ENCODE results near the gene SWAP70. TPM values are rescaled to one million over a fixed set of nuclear protein-coding genes. Genes with fewer than 3 reads are reported as not detected.

Gene SWAP70
- total and polyA plus RNA-seq, 9 of the 15 experiments (the other 6 are each of a cell fraction or from before 2014, with no cell fraction given) = 1.7 to 4.9 (median 3.9) TPM

GRCh38 chr11:9625728-9626127 is 38.1 kb upstream of the SWAP70 start:
- intact Hi-C loops (cut with micrococcal nuclease) = no loop called here
- BruUV-seq (replicated peaks) = no TSS peak
- H3K9me3 ChIP-seq (replicated peaks; ENCODE audit: control insufficient read depth, insufficient read depth, low read depth, low read length) = no peaks in the 10 kb centered on the region
- peak; percentile 58 for ATAC-seq
- in situ Hi-C loops (cut with MboI) = no loop called here
- H3K36me3 ChIP-seq (ENCODE audit: control insufficient read depth, insufficient read depth, low read length) = no peaks in the 10 kb centered on the region
- H2AFZ ChIP-seq (ENCODE audit: low read depth, low read length) = no peak overlapping the region
- CTCF ChIA-PET (ENCODE audit: low intra/inter-chr PET ratio) = no interaction called here
- no peak for DNase-seq (ENCODE audit: extremely low read depth in 1 of 4, low spot score in 3 of 4)
- H3K4me2 ChIP-seq (ENCODE audit: insufficient read depth, low read length) = no peak overlapping the region
- H3K27ac ChIP-seq (ENCODE audit: extremely low read depth, low read depth, low read length) = no peak overlapping the region
- TF ChIP-seq ZNF695 (CRISPR knock-in tag; IDR thresholded peaks at IDR 0.05) (no peak), CREBBP (IDR thresholded peaks at IDR 0.05; ENCODE audit: low read depth, low read length) (no peak), RCOR1 (IDR thresholded peaks at IDR 0.05; ENCODE audit: borderline replicate concordance in 1 of 2, low read depth in 2 of 2, low read length in 2 of 2) (no peak), SIN3B (IDR thresholded peaks at IDR 0.05; ENCODE audit: low read depth) (no peak), FIP1L1 (IDR thresholded peaks at IDR 0.05; ENCODE audit: low read depth, low read length, poor library complexity, severe bottlenecking) (no peak)
- TF ChIP-seq, protein P1, sequence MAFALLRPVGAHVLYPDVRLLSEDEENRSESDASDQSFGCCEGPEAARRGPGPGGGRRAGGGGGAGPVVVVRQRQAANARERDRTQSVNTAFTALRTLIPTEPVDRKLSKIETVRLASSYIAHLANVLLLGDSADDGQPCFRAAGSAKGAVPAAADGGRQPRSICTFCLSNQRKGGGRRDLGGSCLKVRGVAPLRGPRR (CRISPR knock-in tag; IDR thresholded peaks at IDR 0.05) = no peak
- TF ChIP-seq, protein P2, sequence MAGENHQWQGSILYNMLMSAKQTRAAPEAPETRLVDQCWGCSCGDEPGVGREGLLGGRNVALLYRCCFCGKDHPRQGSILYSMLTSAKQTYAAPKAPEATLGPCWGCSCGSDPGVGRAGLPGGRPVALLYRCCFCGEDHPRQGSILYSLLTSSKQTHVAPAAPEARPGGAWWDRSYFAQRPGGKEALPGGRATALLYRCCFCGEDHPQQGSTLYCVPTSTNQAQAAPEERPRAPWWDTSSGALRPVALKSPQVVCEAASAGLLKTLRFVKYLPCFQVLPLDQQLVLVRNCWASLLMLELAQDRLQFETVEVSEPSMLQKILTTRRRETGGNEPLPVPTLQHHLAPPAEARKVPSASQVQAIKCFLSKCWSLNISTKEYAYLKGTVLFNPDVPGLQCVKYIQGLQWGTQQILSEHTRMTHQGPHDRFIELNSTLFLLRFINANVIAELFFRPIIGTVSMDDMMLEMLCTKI (IDR thresholded peaks at IDR 0.05; ENCODE audit: partially characterized antibody) = no peak
- WGBS (ENCODE audit: insufficient coverage, low coverage, missing lambda C conversion rate) = 34% methylated on average over 3 of the region's 3 CpGs
- H3K4me3 ChIP-seq = no peak overlapping the region
- no peak overlapping the region; a peak in 1 of 4 replicates for H3K9ac ChIP-seq (ENCODE audit: insufficient read depth in 1 of 2, low read depth in 2 of 2, low read length in 2 of 2)
- no peaks in the 10 kb centered on the region for H4K20me1 ChIP-seq (replicated peaks; ENCODE audit: control insufficient read depth, insufficient read depth, low read length)
- POLR2A ChIA-PET = interaction anchor here (1.9 kb wide), 1 partner anchor 13 kb away, joined by 7 read pairs; no protein-coding TSS in a partner anchor
- H3K27me3 ChIP-seq (ENCODE audit: control insufficient read depth in 2 of 2, insufficient read depth in 2 of 2, low read length in 2 of 2) = no peaks in the 10 kb centered on the region
- H3K9me1 ChIP-seq (ENCODE audit: control insufficient read depth, insufficient read depth, low read length) = no peaks in the 10 kb centered on the region
- peak; percentile 48 for FAIRE-seq
- no peaks in the 10 kb centered on the region for H3K79me2 ChIP-seq (ENCODE audit: control insufficient read depth, insufficient read depth, low read length)
- H3K4me1 ChIP-seq (replicated peaks in 1 of 2; ENCODE audit: control insufficient read depth in 2 of 2, insufficient read depth in 2 of 2, low read length in 2 of 2) = peaks cover 4 to 9% of the 10 kb centered on the region in 2 experiments; a peak in 3 of 5 replicates

Data from K562 (cell line).